Sigmoid colon (tissue), 7 donors: ENCODE results near the gene SPOCK2. TPM values are rescaled to one million over a fixed set of nuclear protein-coding genes. Genes with fewer than 3 reads are reported as not detected.
"Not testable (repeated sequence)": the region's sequence is repeated elsewhere in the genome, so short reads cannot be mapped to it uniquely, and the experiment has no call there.

Source experiments
- DNase-seq: peaks from one replicate; pipeline ENCODE4 v3.0.0-alpha.2; 2019
- H3K27ac ChIP-seq, 4 donors: fragments of 200-600 bp; sonication (generic); one replicate each; pipeline ENCODE4 v1.5.1; 2016 to 2019; ENCODE audit warnings: mild to moderate bottlenecking in 1 of 4
- H3K27me3 ChIP-seq, 3 donors: fragments of 200-600 bp; sonication (generic); one replicate each; pipeline ENCODE4 v1.5.1; 2019; ENCODE audit warnings: mild to moderate bottlenecking in 1 of 3
- H3K36me3 ChIP-seq, 4 donors: fragments of 200-600 bp; sonication (generic); one replicate each; pipeline ENCODE4 v1.5.1; 2016 to 2019
- H3K4me1 ChIP-seq, 4 donors: fragments of 200-600 bp; sonication (generic); one replicate each; pipeline ENCODE4 v1.5.1; 2017 to 2019
- H3K4me3 ChIP-seq, 4 donors: fragments of 200-600 bp; sonication (generic); one replicate each; pipeline ENCODE4 v1.5.1; 2017 to 2019; ENCODE audit warnings: mild to moderate bottlenecking in 2 of 4, moderate library complexity in 1 of 4
- H3K9me3 ChIP-seq, 4 donors: fragments of 200-600 bp in 3 of 4; sonication (generic) in 3 of 4; one replicate each; pipeline versions ENCODE4 v1.5.1 to v1.6.1; 2013 to 2019
- CTCF ChIP-seq, 4 experiments: fragments of 450-650 bp in 3 of 4; fragments of 200-600 bp in 1 of 4; IDR thresholded peaks; one replicate each; pipeline ENCODE4 v1.5.1; 2016 to 2019; ENCODE audit warnings: antibody characterized with exemption in 4 of 4, mild to moderate bottlenecking in 3 of 4, moderate library complexity in 2 of 4
- EP300 ChIP-seq, 4 donors: sonication (generic); formaldehyde crosslinking; IDR thresholded peaks; one replicate each; pipeline ENCODE4 v1.6.1; 2017; ENCODE audit warnings: antibody characterized with exemption in 4 of 4
- POLR2A ChIP-seq, 2 donors: fragments of 450-650 bp; IDR thresholded peaks; one replicate each; pipeline ENCODE4 v1.6.1; 2016; ENCODE audit warnings: antibody characterized with exemption in 2 of 2, mild to moderate bottlenecking in 2 of 2, moderate library complexity in 2 of 2
- POLR2AphosphoS5 ChIP-seq, 4 donors: sonication (generic); formaldehyde crosslinking; IDR thresholded peaks; one replicate each; pipeline ENCODE4 v1.6.1; 2017; ENCODE audit warnings: antibody characterized with exemption in 4 of 4
- WGBS, 2 donors: extraction: QIAGEN DNeasy Blood & Tissue Kit; methylation state at CpG; one replicate each; pipeline ENCODE4 v1.1.7; 2013; 5-methylcytosine and 5-hydroxymethylcytosine counted together
- intact Hi-C: fragments of 100-400 bp; cut with DNase I; formaldehyde crosslinking; loops from one replicate; pipeline ENCODE4 v1.15.1; 2023
- polyA plus RNA-seq, 3 donors: library from polyadenylated mRNA; stranded (reverse); fragments of 200-250 nt; gene quantifications; one replicate each; pipeline ENCODE4 v1.2.3, GENCODE V29; 2013
- total RNA-seq, 4 donors: library from RNA; depleted of rRNA; stranded (reverse); fragments of >200 nt; gene quantifications; one replicate each; pipeline ENCODE4 v1.1.0, GENCODE V29; 2016
- donor health status: healthy with polysubstance abuse.
- donor health status: Bipolar disorder and iron deficiency.
- donor health status: healthy.

SPOCK2 gene
- total RNA-seq (1 to 10 TPM; 5.8 to 10.0 (median 8.5) TPM), polyA plus RNA-seq (10 to 100 TPM in 1 of 3 donors, 1 to 10 TPM in 1, under 1 TPM in 1; 0.60 to 59.5 (median 2.8) TPM)

GRCh38 chr10:72087969-72088888, at the start of gene SPOCK2:
Gene SPOCK2 (minus strand): TSS chr10:72088551. CDS start chr10:72088328, 223 bp downstream.
- intact Hi-C loops: no loop called here
- Histone ChIP-seq H3K4me1 (peaks cover 0 to 21% (median 20%) of the 10 kb centered on the region in 4 donors), H3K36me3 (peaks cover 0 to 6% (median 0%) of the 10 kb centered on the region in 4 donors), H3K4me3 (peak within 1 kb of the TSS; percentile 12 to 45 (median 39)), H3K27ac (peak within 1 kb of the TSS in 3 of 4 donors; percentile 6 to 9 (median 9)), H3K27me3 (peaks cover 20 to 50% (median 29%) of the 10 kb centered on the region in 3 donors), H3K9me3 (no peaks in the 10 kb centered on the region)
- 5 to 11% methylated on average over 65 of the region's 65 CpGs for WGBS, 2 donors
- TF ChIP-seq POLR2AphosphoS5 (IDR thresholded peaks at IDR 0.05) (no peak), EP300 (IDR thresholded peaks at IDR 0.05) (no peak), POLR2A (IDR thresholded peaks at IDR 0.05) (no peak), CTCF (IDR thresholded peaks at IDR 0.05) (no peak)
- no peak for DNase-seq

- Histone ChIP-seq H3K9me3 (no peaks in the 10 kb centered on the region), H3K4me1 (no peaks in the 10 kb centered on the region), H3K36me3 (peaks cover 0 to 14% (median 3%) of the 10 kb centered on the region in 4 donors), H3K27me3 (no peaks in the 10 kb centered on the region), H3K4me3 (no peak overlapping the region), H3K27ac (no peak overlapping the region)
- WGBS, 2 donors: 98% methylated on average over 7 of the region's 7 CpGs
- TF ChIP-seq POLR2AphosphoS5 (IDR thresholded peaks at IDR 0.05): no peak
- TF ChIP-seq POLR2A (IDR thresholded peaks at IDR 0.05): no peak
- no peak for TF ChIP-seq EP300 (IDR thresholded peaks at IDR 0.05)
- TF ChIP-seq CTCF (IDR thresholded peaks at IDR 0.05): no peak
- no peak for DNase-seq
- intact Hi-C loops: no loop called here
Measured at GRCh38 chr10:72137583-72137982, 49.2 kb upstream of the SPOCK2 start.

GRCh38 chr10:72136225-72136624, 47.9 kb upstream of the SPOCK2 start:
- WGBS, 2 donors: 95 to 97% methylated on average over 10 of the region's 10 CpGs
- H3K9me3 ChIP-seq, H3K4me1 ChIP-seq, DNase-seq, intact Hi-C loops, H3K27ac ChIP-seq, H3K4me3 ChIP-seq, H3K27me3 ChIP-seq: not testable (repeated sequence)
- H3K36me3 ChIP-seq: peaks cover 0 to 14% (median 3%) of the 10 kb centered on the region in 4 donors

GRCh38 chr10:72134785-72135767, 46.7 kb upstream of the SPOCK2 start:
- intact Hi-C loops: no loop called here

More at GRCh38 chr10:72134785-72135767, 46.7 kb upstream of the SPOCK2 start:
- Histone ChIP-seq H3K27ac (no peak overlapping the region), H3K4me3 (no peak overlapping the region), H3K9me3 (no peaks in the 10 kb centered on the region), H3K36me3 (peaks cover 0 to 14% (median 3%) of the 10 kb centered on the region in 4 donors), H3K27me3 (no peaks in the 10 kb centered on the region), H3K4me1 (no peaks in the 10 kb centered on the region)
- TF ChIP-seq POLR2AphosphoS5 (IDR thresholded peaks at IDR 0.05): no peak
- no peak for TF ChIP-seq CTCF (IDR thresholded peaks at IDR 0.05)
- TF ChIP-seq EP300 (IDR thresholded peaks at IDR 0.05): no peak
- no peak for TF ChIP-seq POLR2A (IDR thresholded peaks at IDR 0.05)
- no peak for DNase-seq
- WGBS, 2 donors: 72 to 76% methylated on average over 10 of the region's 10 CpGs
